T1000 (cell line): ENCODE data around the gene OPN1MW.
"Not testable (repeated sequence)": the region's sequence is repeated elsewhere in the genome, so short reads cannot be mapped to it uniquely, and the experiment has no call there.

ENCODE experiments used
- DNase-seq: peaks from one replicate; lab custom pipeline; 2025; ENCODE audit warnings: mixed read lengths; lab: John Stamatoyannopoulos, UW

OPN1MW gene

DNA sequence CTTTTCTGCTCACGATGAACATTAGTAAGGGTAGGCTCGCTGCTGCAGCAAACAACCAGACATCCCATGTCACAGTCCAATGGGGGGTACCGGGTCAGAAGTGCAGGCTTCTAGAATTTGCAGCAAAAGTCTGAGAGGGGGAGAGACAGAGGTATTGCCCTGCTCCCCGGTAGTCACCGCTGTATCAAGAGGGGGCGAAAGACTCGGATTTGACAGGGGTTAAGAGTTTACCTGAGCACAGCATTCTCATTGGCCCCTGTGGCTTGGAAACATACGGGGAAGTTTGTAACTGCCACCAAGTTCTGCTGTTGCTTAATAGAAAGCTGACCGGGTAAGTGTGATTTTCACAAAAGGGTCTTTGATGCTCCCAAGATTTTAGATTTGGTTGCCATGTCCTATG, 28.7 kb downstream of the OPN1MW start:
- not testable (repeated sequence) for DNase-seq

GRCh38 chrX:154211499-154211898, 29.1 kb downstream of the OPN1MW start:
- DNase-seq, result not testable (repeated sequence)

- not testable (repeated sequence) for DNase-seq
Measured at GRCh38 chrX:154219456-154219855, 37.1 kb downstream of the OPN1MW start, which contains the start of gene OPN1MW2. TSS of gene OPN1MW2 (plus strand) at chrX:154219756. CDS start at chrX:154219816, 60 bp downstream.

DNA sequence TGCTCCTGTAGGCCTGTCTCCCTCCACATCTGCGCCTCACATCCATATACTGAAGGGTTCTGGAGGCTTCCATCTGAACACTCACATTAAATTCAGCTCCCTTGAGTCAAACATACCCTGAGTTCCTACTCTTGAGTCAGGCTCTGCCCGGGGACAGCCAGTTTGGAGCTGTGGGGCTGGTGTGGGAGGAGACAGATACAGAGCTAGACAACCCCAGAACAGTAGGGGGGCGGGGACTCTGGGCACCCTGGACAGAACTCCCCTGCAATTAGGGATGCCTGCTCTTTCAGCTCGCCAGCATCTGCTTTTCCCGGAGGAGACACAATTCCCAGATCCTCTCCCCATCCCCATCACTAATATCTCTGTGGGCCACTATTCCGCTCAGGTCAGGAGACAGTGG, 42.9 kb downstream of the OPN1MW start:
- not testable (repeated sequence) for DNase-seq

- DNase-seq, result not testable (repeated sequence)
Measured at GRCh38 chrX:154226706-154227105, 44.3 kb downstream of the OPN1MW start.

DNA sequence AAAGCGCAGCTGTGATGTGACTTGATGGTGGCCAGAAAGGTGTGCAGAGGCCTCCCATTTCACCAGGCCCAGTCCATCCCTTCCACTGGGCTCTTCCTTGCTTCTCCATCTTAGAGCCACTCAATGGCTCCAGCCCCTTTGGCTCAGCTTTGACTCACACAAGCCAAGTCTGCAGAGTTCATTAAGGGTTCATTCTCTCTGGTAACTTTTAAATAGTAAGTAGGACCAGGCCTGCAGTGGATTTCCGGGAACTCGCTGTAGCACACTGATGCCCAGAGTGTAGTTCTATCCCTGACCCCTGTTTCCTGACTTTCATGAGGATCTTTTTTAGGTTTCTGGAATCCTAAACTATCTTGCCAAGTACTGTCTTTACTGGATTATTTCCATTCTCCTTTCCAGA, 49.0 kb downstream of the OPN1MW start:
- DNase-seq, result not testable (repeated sequence)

- not testable (repeated sequence) for DNase-seq
Measured at GRCh38 chrX:154233620-154234019, 51.2 kb downstream of the OPN1MW start.

DNA sequence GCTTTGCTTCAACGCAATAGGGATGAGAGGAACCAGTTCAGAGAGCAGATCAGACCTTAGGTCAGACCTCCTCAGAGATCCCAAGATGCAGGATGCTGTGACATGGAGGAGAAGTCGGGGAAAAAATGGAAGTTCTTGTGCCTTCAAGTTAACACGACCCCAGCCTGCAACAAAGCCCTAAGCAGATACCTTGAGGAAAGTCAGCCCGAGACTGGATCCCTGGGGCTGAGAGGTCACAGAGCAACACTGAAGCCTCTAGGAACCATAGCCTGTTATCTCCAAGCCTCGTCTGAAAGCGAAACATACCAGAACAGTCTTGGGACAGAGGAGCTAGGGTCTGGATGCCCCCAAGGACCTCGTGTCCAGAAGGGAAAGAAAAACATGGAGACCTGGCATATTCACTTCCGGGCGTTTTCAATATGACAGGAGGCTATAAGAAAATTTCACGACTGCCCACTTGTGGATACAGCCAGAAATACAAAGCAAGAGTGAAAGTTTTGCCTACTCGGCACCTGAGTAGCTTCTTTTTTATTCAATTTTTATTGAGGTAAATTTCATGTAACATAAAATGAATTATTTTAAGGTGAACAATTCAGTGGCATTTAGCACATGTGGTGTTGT, 56.7 kb downstream of the OPN1MW start:
- not testable (repeated sequence) for DNase-seq

GRCh38 chrX:154239982-154240503, 57.6 kb downstream of the OPN1MW start:
- not testable (repeated sequence) for DNase-seq
